HepG2 (cell line): ENCODE results near the gene RFTN1. TPM values are rescaled to one million over a fixed set of nuclear protein-coding genes. Genes with fewer than 3 reads are reported as not detected.

Source experiments
- ATAC-seq: fragments of 200-7000 bp; cut with Tn5 transposase; 3 replicates; pipeline ENCODE4 v1.9.1; 2020; ENCODE audit warnings: mild to moderate bottlenecking, moderate library complexity
- BruUV-seq: library from RNA; stranded (reverse); fragments of 400-500 nt; replicated peaks from 2 replicates; lab custom pipeline; 2021; lab: Mats Ljungman, UMichigan
- CTCF ChIA-PET: fragments of 300-600 bp; formaldehyde crosslinking; extraction: SDS; loops from one replicate; lab custom pipeline; 2021; ENCODE audit warnings: low total read pairs, inconsistent platforms, low intra/inter-chr PET ratio; lab: Yijun Ruan, JAX
- POLR2A ChIA-PET: fragments of 350-600 bp; sonication (Branson Sonifier 250); formaldehyde crosslinking; loops from one replicate; lab custom pipeline; 2020; ENCODE audit warnings: antibody characterized with exemption, inconsistent platforms; lab: Yijun Ruan, JAX
- DNase-seq: peaks from one replicate; pipeline ENCODE4 v3.0.0-alpha.2; 2015; ENCODE audit warnings: low spot score
- FAIRE-seq: peaks from 3 replicates; lab custom pipeline; 2011; peaks lifted over from hg19 to GRCh38; lab: Jason Lieb, UNC
- H2AFZ ChIP-seq: one replicate; pipeline ENCODE4 v1.6.1; 2011; ENCODE audit warnings: low read length, inconsistent platforms
- H3K27ac ChIP-seq: fragments of 300-600 bp; 3 replicates; pipeline ENCODE4 v1.8.0; 2011; ENCODE audit warnings: mixed run types, mild to moderate bottlenecking, mixed read lengths, low read length, inconsistent platforms; ENCODE audit not compliant: insufficient read depth; ENCODE audit errors: extremely low read length
- H3K27me3 ChIP-seq, 2 experiments: fragments of 200-600 bp in 1 of 2; 2 replicates in 1 of 2; 3 replicates in 1 of 2; pipeline versions ENCODE4 v1.6.0 to v1.8.0; 2011; ENCODE audit warnings: low read length in 2 of 2, mild to moderate bottlenecking in 2 of 2, moderate library complexity in 2 of 2, inconsistent platforms in 1 of 2; ENCODE audit not compliant: insufficient read depth in 2 of 2, control insufficient read depth in 1 of 2
- H3K36me3 ChIP-seq, 2 experiments: fragments of 200-600 bp in 1 of 2; replicated peaks in 1 of 2; 2 replicates in 1 of 2; 3 replicates in 1 of 2; pipeline versions ENCODE4 v1.5.1 to v1.8.0; 2011; ENCODE audit warnings: low read length in 2 of 2, inconsistent platforms in 1 of 2; ENCODE audit not compliant: insufficient read depth in 2 of 2, control insufficient read depth in 1 of 2
- H3K4me1 ChIP-seq: 2 replicates; pipeline ENCODE4 v1.5.1; 2012; ENCODE audit warnings: low read length, inconsistent platforms; ENCODE audit not compliant: insufficient read depth
- H3K4me2 ChIP-seq: 2 replicates; pipeline ENCODE4 v1.6.0; 2011; ENCODE audit warnings: low read depth, low read length, inconsistent platforms
- H3K4me3 ChIP-seq, 3 experiments: fragments of 200-600 bp in 1 of 3; sonication (generic), shearing (Covaris generic) in 1 of 3; replicated peaks in 1 of 3; 2 replicates each; pipeline ENCODE4 v1.5.1; 2011 to 2016; ENCODE audit warnings: low read length in 3 of 3, inconsistent platforms in 2 of 3, low read depth in 2 of 3, mild to moderate bottlenecking in 2 of 3, control low read depth in 1 of 3, mixed read lengths in 1 of 3; ENCODE audit not compliant: insufficient read depth in 1 of 3
- H3K79me2 ChIP-seq: one replicate; pipeline ENCODE4 v1.6.1; 2011; ENCODE audit warnings: low read length, inconsistent platforms; ENCODE audit not compliant: insufficient read depth
- H3K9ac ChIP-seq: 2 replicates; pipeline ENCODE4 v1.6.0; 2011; ENCODE audit warnings: mild to moderate bottlenecking, low read depth, low read length, inconsistent platforms; ENCODE audit not compliant: insufficient read depth
- H3K9me3 ChIP-seq: 2 replicates; pipeline ENCODE4 v1.5.1; 2012; ENCODE audit warnings: mild to moderate bottlenecking, low read length
- H4K20me1 ChIP-seq: 2 replicates; pipeline ENCODE4 v1.6.0; 2011; ENCODE audit warnings: inconsistent platforms, mild to moderate bottlenecking, low read length, moderate library complexity; ENCODE audit not compliant: insufficient read depth
- AGO2 ChIP-seq: fragments of 200-400 bp; formaldehyde crosslinking; optimal IDR thresholded peaks from 2 replicates; pipeline ENCODE3; 2017; ENCODE audit warnings: mild to moderate bottlenecking, low read depth, low read length, moderate library complexity
- CBFB ChIP-seq: sonication (generic); formaldehyde crosslinking; IDR thresholded peaks from 2 replicates; pipeline ENCODE4 v1.4.0; 2020; ENCODE audit warnings: missing genetic modification reagents
- DR1 ChIP-seq: sonication (generic); formaldehyde crosslinking; IDR thresholded peaks from 2 replicates; pipeline ENCODE4 v1.8.0; 2021; ENCODE audit warnings: mild to moderate bottlenecking, missing genetic modification reagents, inconsistent platforms
- GPN1 ChIP-seq: sonication (generic); formaldehyde crosslinking; IDR thresholded peaks from 2 replicates; pipeline ENCODE4 v1.5.1; 2020; ENCODE audit warnings: missing genetic modification reagents, borderline replicate concordance
- HDAC1 ChIP-seq: sonication (generic); formaldehyde crosslinking; IDR thresholded peaks from 2 replicates; pipeline ENCODE4 v1.5.1; 2020; ENCODE audit warnings: mild to moderate bottlenecking, missing genetic modification reagents
- KDM5A ChIP-seq: fragments of 200-600 bp; sonication (generic); IDR thresholded peaks from 2 replicates; pipeline ENCODE4 v1.7.0; 2018; ENCODE audit warnings: antibody characterized with exemption, mild to moderate bottlenecking, low read length, borderline replicate concordance
- MZF1 ChIP-seq: sonication (generic); formaldehyde crosslinking; IDR thresholded peaks from 2 replicates; pipeline ENCODE4 v1.8.1; 2023; ENCODE audit warnings: mild to moderate bottlenecking, missing genetic modification reagents, borderline replicate concordance
- NCOR1 ChIP-seq: fragments of 200-600 bp; sonication (generic); IDR thresholded peaks from 2 replicates; pipeline ENCODE4 v1.7.0; 2017; ENCODE audit warnings: antibody characterized with exemption, low read length, borderline replicate concordance
- REL ChIP-seq: sonication (generic); formaldehyde crosslinking; conservative IDR thresholded peaks from 2 replicates; pipeline ENCODE4 v1.8.0; 2022; ENCODE audit warnings: mild to moderate bottlenecking, missing genetic modification reagents, moderate library complexity
- SCMH1 ChIP-seq: sonication (generic); formaldehyde crosslinking; IDR thresholded peaks from 2 replicates; pipeline ENCODE4 v1.9.0; 2021; ENCODE audit warnings: missing genetic modification reagents, mild to moderate bottlenecking, borderline replicate concordance
- TBL1XR1 ChIP-seq: fragments of 150-350 bp; IDR thresholded peaks from 2 replicates; pipeline ENCODE4 v1.6.1; 2014; ENCODE audit warnings: borderline replicate concordance, low read length; ENCODE audit not compliant: partially characterized antibody
- YEATS4 ChIP-seq: sonication (generic); formaldehyde crosslinking; IDR thresholded peaks from 2 replicates; pipeline ENCODE4 v1.4.0; 2020; ENCODE audit warnings: missing genetic modification reagents, borderline replicate concordance
- ZNF441 ChIP-seq: sonication (generic); formaldehyde crosslinking; IDR thresholded peaks from 2 replicates; pipeline ENCODE4 v1.7.0; 2021; ENCODE audit warnings: missing genetic modification reagents, borderline replicate concordance
- ZNF678 ChIP-seq: sonication (generic); formaldehyde crosslinking; IDR thresholded peaks from 2 replicates; pipeline ENCODE4 v1.4.0; 2020; ENCODE audit warnings: mild to moderate bottlenecking, missing genetic modification reagents
- WGBS: methylation state at CpG from one replicate; pipeline ENCODE4 v1.1.6; 2017; ENCODE audit warnings: low lambda C conversion rate; 5-methylcytosine and 5-hydroxymethylcytosine counted together
- in situ Hi-C: cut with HindIII; loops from 2 replicates; pipeline ENCODE4 v1.10.0; 2017; ENCODE audit warnings: low pct_unique_long_range_greater_than_20kb; ENCODE audit not compliant: extremely low pct_ligation_motif_present
- intact Hi-C: fragments of 100-400 bp; cut with micrococcal nuclease; formaldehyde crosslinking; loops from one replicate; pipeline ENCODE4 v1.10.0; 2022; ENCODE audit not compliant: unreplicated experiment
- polyA plus RNA-seq, 8 experiments: library from polyadenylated mRNA; depleted of rRNA in 3 of 8; stranded (reverse) in 7 of 8; unstranded in 1 of 8; fragments of >200 nt; fragmentation: Illumina TruSeq in 4 of 8; extraction: Trizol in 4 of 8; gene quantifications; 2 replicates each; pipeline versions ENCODE4 v1.2.1 to v1.2.3, GENCODE V29; 2011 to 2016; ENCODE audit warnings: low read depth in 4 of 8, missing spikeins in 1 of 8, mixed read lengths in 1 of 8; ENCODE audit not compliant: insufficient read depth in 1 of 8
- total RNA-seq, 5 experiments: library from RNA; depleted of rRNA; stranded (reverse); fragments of >200 nt; fragmentation: Illumina TruSeq; extraction: Trizol; gene quantifications; 2 replicates each; pipeline ENCODE4 v1.2.3, GENCODE V29; 2016; ENCODE audit warnings: low read depth in 1 of 5
- TF ChIP-seq, protein P1 (sequence below): sonication (generic); formaldehyde crosslinking; IDR thresholded peaks from 2 replicates; pipeline ENCODE4 v1.8.1; 2023; ENCODE audit warnings: missing genetic modification reagents, inconsistent platforms, borderline replicate concordance
- TF ChIP-seq, protein P2 (sequence below): sonication (generic); formaldehyde crosslinking; IDR thresholded peaks from 2 replicates; pipeline ENCODE4 v1.4.0; 2020; ENCODE audit warnings: missing genetic modification reagents
- TF ChIP-seq, protein P3 (sequence below): sonication (generic); formaldehyde crosslinking; IDR thresholded peaks from 2 replicates; pipeline ENCODE4 v1.8.0; 2022; ENCODE audit warnings: missing genetic modification reagents, mild to moderate bottlenecking, moderate library complexity, borderline replicate concordance

Gene RFTN1
- total and polyA plus RNA-seq, 2 of the 13 experiments (the other 11 are each of a cell fraction or from before 2014, with no cell fraction given), result not detected

DNA sequence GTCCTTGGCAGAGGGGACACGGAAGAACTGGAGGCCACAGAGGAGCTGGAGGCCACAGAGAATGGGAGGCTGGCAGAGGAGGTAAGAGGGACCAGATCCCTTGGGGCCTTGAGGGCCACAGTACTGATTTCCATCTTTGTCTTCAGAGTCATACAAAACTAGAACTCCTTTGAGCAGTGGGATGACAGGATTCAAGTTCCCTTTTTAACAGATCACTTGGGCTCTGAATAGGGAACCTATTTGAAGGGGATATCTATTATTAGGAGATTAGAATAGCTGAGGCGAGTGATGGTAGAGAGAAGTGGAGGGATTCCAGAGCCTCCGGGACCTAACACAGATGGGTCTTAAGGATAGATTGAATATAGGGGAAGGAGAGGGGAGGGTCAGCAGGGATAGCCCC lies 192.8 kb downstream of the RFTN1 start:
- FAIRE-seq (no peak), ATAC-seq (no peak), DNase-seq (no peak)
- Histone ChIP-seq H3K4me1 (peaks cover 31% of the 10 kb centered on the region), H3K4me2 (no peak overlapping the region), H3K27me3 (no peaks in the 10 kb centered on the region), H2AFZ (no peak overlapping the region), H3K79me2 (no peaks in the 10 kb centered on the region), H3K27ac (no peak overlapping the region), H4K20me1 (no peaks in the 10 kb centered on the region), H3K9ac (no peak overlapping the region), H3K9me3 (no peaks in the 10 kb centered on the region), H3K36me3 (peaks cover 4 to 24% of the 10 kb centered on the region in 2 experiments), H3K4me3 (no peak overlapping the region)
- no peak for TF ChIP-seq ZNF441 (CRISPR knock-in tag)
- no peak for TF ChIP-seq REL
- TF ChIP-seq AGO2, result no peak
- no peak for TF ChIP-seq DR1
- TF ChIP-seq YEATS4, result no peak
- TF ChIP-seq, protein P1, sequence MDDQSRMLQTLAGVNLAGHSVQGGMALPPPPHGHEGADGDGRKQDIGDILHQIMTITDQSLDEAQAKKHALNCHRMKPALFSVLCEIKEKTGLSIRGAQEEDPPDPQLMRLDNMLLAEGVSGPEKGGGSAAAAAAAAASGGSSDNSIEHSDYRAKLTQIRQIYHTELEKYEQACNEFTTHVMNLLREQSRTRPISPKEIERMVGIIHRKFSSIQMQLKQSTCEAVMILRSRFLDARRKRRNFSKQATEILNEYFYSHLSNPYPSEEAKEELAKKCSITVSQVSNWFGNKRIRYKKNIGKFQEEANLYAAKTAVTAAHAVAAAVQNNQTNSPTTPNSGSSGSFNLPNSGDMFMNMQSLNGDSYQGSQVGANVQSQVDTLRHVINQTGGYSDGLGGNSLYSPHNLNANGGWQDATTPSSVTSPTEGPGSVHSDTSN (CRISPR knock-in tag), result no peak
- no peak for TF ChIP-seq GPN1 (CRISPR knock-in tag)
- no peak for TF ChIP-seq HDAC1 (CRISPR knock-in tag)
- TF ChIP-seq MZF1 (CRISPR knock-in tag), result no peak
- TF ChIP-seq, protein P2, sequence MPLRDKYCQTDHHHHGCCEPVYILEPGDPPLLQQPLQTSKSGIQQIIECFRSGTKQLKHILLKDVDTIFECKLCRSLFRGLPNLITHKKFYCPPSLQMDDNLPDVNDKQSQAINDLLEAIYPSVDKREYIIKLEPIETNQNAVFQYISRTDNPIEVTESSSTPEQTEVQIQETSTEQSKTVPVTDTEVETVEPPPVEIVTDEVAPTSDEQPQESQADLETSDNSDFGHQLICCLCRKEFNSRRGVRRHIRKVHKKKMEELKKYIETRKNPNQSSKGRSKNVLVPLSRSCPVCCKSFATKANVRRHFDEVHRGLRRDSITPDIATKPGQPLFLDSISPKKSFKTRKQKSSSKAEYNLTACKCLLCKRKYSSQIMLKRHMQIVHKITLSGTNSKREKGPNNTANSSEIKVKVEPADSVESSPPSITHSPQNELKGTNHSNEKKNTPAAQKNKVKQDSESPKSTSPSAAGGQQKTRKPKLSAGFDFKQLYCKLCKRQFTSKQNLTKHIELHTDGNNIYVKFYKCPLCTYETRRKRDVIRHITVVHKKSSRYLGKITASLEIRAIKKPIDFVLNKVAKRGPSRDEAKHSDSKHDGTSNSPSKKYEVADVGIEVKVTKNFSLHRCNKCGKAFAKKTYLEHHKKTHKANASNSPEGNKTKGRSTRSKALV, result no peak
- TF ChIP-seq ZNF678, result no peak
- TF ChIP-seq NCOR1, result no peak
- TF ChIP-seq CBFB (CRISPR knock-in tag), result no peak
- TF ChIP-seq SCMH1, result no peak
- TF ChIP-seq, protein P3, sequence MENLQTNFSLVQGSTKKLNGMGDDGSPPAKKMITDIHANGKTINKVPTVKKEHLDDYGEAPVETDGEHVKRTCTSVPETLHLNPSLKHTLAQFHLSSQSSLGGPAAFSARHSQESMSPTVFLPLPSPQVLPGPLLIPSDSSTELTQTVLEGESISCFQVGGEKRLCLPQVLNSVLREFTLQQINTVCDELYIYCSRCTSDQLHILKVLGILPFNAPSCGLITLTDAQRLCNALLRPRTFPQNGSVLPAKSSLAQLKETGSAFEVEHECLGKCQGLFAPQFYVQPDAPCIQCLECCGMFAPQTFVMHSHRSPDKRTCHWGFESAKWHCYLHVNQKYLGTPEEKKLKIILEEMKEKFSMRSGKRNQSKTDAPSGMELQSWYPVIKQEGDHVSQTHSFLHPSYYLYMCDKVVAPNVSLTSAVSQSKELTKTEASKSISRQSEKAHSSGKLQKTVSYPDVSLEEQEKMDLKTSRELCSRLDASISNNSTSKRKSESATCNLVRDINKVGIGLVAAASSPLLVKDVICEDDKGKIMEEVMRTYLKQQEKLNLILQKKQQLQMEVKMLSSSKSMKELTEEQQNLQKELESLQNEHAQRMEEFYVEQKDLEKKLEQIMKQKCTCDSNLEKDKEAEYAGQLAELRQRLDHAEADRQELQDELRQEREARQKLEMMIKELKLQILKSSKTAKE (CRISPR knock-in tag), result no peak
- TF ChIP-seq TBL1XR1, result no peak
- TF ChIP-seq KDM5A, result no peak
- BruUV-seq, result no TSS peak
- whole genome bisulfite sequencing, result 96% methylated on average over 3 of the region's 3 CpGs
- CTCF ChIA-PET, result no interaction called here
- POLR2A ChIA-PET, result no interaction called here
- in situ Hi-C loops, result no loop called here
- intact Hi-C loops, result no loop called here
